HG03342 (cell line): Measurements from ENCODE around the gene CNPY1.
"Not testable (repeated sequence)": the region's sequence is repeated elsewhere in the genome, so short reads cannot be mapped to it uniquely, and the experiment has no call there.

Experiments used
- ATAC-seq: cut with Tn5 transposase; IDR thresholded peaks from one replicate; pipeline ENCODE4 v1.9.1; 2021; ENCODE audit warnings: mild to moderate bottlenecking, moderate library complexity; ENCODE audit not compliant: unreplicated experiment

CNPY1 gene

DNA sequence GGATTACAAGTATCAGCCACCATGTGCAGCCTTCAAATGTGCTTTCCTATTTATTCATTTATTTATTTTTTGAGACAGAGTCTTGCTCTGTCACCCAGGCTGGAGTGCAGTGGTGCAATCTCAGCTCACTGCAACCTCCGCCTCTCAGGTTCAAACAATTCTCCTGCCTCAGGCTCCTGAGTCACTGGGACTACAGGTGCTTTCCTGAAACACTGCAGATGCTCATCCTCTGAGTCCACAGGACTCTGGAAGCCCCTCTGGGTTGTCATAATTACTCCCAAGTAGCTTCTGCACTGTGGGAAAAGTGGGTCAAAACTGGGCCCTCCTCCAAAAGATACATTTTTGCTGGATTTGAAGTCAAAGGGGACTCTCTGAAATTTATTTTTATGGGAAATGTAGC, at the start of gene CNPY1:
CNPY1 (minus strand) TSS at position 111 of the 400 bp plus-strand sequence. CDS start 630 bp downstream, outside the sequence.
- not testable (repeated sequence) for ATAC-seq

- no peak for ATAC-seq
Measured at GRCh38 chr7:155594961-155595366, 48.6 kb upstream of the CNPY1 start.

DNA sequence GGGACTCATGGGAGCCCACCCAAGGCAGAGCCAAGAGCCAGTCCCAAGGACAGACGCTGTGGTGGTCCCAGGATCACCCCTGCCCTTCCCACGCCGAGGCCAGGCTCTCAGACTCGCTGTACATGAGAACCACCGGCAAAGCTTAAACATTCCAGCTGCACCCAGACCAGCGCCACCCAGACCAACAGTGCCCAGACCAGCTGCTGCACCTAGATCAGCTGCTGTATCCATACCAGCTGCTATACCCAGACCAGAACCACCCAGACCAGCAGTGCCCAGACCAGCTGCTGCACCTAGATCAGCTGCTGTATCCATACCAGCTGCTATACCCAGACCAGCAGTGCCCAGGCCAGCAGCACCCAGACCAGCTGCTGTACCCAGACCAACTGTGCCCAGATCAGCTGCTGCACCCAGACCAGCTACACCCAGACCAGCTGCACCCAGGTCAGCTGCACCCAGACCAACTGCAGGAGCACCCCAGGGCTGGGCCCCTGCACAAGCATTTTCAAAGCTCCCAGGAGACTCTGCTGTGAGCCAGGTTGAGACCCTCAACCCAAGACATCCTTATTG, 47.9 kb upstream of the CNPY1 start:
- ATAC-seq: no peak

DNA sequence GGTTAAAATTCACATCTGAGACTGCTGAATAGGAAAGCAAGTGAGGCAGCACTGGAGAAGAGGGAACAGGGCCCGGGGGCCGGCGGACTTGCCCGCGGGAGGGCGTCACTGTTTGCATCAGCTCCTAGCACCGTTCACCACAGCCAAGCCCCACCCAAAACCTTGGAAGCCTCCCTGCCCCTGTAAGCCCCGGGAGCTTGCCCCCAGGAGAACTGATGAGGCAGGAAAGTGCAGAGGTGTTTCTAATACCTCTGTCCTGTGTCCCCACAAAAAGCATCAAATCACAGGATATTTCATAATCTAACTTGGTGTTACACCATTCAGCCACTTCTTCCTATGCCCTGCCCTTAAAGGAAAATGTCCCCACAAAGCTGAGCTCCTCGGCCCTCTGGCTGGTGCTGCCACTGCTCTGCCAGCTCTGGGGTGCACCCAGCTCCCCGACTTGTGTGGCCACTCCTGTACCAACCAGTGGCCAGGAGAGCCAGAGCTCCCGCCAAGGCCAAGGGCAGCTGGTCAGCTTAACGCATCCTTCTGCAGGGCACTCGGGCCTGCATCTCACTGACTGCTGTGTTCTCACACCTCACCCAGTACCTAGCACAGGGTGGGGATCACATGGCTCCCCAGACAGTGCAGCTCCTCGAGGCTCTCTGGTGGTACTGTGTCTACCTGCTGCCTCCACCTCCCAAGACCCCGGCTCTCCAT, 47.3 kb upstream of the CNPY1 start:
- no peak for ATAC-seq

- ATAC-seq: no peak
Measured at GRCh38 chr7:155591055-155591775, 44.9 kb upstream of the CNPY1 start.

DNA sequence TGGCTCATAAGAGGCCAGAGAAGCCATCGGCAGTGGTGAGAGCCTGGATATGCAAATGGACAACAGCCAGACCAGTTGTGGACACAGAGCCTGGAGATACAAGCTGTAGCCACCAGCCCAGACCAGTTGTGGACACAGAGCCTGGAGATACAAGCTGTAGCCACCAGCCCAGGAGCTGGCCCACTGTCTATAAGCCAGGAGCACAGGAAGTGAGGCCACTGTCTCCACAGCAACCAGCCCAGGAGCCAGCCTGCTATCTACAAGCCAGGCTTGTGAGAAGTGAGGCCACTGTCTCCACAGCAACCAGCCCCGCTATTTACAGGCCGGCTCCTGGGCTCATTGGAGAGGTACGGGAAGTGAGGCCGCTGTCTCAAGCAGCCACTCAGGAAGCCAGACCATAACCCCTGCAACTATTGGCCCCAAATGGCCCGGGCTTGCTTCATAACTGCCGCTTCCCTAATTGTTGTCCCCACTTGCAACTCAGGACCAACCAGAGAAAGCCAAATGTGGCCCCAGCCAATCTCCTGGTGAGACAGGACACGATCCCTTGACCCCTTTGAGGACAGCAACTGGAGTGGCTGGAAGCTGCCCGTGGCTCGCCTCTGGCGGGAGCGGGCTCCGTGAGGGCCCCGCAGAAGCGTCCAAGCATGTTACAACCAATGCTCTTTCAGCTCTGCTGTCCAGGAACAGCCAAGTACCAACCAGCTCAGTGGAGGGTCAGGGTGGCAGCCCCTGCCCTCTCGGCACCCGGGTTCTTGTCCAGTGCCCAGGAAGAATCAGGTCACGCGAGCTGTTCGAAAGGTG, 44.1 kb upstream of the CNPY1 start:
- ATAC-seq: peak; percentile 73

DNA sequence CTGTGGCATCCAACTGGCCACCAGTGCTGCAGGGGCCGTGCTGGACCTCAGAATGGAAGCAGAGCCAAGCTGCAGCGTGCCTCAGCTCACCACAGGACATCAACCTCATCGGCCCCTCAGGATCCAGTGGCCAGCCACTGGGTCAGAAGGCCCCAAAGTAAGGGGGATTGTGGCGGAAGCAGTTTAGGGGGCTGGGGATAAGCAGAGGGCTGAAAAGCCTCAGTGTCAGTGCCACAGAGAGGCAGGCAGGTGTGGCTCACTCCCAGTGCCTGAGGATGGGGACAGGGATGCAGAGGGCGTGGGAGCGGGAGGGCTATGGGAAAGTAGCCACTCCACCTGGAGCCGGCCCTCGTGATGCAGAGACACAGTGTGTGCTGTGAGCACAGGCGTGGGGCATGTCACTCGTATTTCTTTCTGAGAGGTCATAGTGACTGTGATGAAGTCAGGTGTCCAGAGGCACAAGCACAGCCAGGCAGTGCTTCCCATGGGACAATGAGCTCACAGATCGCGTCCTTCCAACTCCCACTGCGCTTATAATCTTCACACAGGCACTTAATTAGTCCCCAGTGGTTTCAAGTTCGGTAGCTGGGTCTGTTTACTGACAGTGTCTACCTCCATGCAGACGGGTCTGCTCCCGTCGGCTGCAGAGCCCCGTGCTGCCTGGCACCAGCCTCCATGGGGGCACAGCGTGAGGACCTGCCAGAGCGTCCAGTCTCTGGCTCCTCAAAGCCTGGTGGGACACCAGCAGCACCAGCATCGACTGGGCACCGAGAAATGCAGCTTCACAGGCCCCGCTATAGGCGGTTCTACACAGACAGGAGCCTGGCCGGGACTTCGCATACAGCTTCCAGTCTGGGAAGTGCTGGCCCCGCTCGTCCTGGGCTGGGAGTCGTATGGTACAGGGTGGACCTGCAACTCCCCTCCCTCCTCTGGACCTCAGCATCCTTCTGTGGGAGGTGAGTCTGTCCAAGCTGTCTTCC, 42.9 kb upstream of the CNPY1 start:
- ATAC-seq: no peak

- ATAC-seq: no peak
Measured at GRCh38 chr7:155588468-155588998, 42.2 kb upstream of the CNPY1 start.

GRCh38 chr7:155587486-155587885, 41.1 kb upstream of the CNPY1 start:
- ATAC-seq: no peak

DNA sequence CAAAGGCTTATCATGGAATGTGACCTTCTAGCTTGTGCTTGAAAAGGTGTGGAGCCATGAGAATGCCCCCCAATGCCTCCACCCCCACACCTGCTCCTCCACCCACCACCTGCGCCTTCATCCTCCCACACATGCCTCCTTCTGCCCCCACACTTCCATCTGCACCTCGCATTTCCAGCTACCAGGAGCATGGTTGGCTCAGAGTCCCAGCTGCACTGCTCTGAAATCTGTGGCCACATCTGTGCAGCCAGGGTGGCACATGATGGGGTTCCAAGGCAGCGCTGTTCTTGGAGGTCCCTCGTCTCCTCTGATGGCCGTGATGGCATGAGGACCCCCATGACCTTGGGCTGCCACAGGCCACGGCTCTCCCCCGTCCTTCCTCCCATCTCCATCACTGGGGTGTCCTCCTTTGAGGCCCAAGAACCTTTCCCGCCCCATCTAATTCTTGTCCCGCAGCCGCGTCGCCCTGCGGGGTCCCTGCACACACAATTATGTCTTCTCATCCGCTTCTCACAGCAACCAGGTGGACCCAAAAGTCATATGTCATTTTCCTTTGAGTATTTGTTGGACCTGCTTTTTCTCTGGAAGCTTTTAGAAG, 40.6 kb upstream of the CNPY1 start:
- ATAC-seq: no peak

DNA sequence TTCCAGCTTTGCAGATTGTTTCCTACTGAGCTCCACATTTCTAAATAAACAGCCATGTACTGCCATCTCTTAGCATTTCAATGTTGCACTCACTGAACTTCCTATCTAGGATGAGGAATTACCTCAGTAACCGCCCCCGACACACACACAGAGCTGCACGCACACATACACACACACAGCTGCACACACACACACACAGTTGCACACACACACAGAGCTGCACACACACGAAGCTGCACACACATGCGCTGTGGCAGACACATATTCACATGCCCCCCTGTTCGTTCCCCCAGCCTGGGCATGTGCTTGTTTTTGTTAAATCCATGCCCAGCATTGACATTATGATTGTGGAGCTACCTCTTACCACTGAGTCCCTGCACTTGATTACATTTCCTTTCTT, 39.6 kb upstream of the CNPY1 start:
- ATAC-seq: no peak

GRCh38 chr7:155585532-155585895, 39.2 kb upstream of the CNPY1 start:
- no peak for ATAC-seq

DNA sequence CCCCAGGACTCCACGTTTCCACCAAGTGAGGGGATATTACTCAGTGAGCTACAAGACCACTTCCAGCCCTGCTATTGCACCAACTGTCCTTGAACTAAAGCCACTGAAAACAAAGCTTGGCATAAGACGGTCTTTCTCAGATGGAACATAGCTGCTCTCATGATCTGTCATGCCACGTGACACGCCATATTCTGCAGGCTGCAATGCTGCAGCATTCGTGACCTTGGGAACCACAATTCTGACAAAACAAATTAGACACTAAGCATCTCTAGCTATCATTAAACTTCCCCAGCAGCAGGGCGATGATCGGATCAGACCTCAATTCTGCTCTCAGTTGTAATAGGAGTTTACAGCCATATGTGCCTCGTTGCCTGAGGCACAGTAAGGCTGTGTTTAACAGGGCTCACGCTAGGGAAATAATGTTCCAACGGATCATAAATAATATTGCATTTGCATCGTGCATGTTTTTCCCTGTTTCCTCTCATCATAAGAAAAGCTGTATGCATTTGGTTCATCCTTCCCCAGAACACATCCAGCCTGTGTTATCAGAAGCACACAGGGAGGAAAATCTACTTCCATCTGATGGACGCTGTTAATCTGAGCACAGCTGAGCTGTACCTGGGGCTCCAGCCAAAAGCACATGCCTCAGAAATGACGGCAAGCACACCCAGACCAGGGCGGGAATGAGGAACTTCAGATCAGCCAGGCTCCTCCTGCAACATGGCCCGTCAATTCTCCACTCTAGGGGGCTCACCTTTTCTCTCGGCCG, 38.6 kb upstream of the CNPY1 start:
- no peak for ATAC-seq

DNA sequence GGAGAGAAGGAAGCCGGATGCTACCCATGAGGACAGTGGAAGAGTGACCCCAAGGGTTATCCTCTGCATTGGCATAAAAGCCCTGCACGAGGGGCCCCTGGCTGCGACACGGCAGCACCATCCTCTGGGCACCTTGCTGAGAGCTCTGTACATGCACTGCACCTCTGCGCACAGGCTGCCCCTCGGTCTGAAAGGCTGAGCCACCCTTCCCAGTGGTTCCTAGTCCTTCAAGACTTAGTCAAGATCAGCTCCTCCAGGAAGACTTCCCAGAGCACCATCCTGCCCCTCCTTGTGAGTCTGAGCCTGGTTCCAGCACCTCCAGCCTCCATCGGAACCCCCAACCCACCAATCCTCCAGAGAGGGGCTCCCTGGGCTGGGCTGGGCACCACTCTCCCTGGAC, 37.9 kb upstream of the CNPY1 start:
- no peak for ATAC-seq

GRCh38 chr7:155583636-155584035, 37.3 kb upstream of the CNPY1 start:
- no peak for ATAC-seq

GRCh38 chr7:155581954-155582353, 35.6 kb upstream of the CNPY1 start:
- no peak for ATAC-seq

DNA sequence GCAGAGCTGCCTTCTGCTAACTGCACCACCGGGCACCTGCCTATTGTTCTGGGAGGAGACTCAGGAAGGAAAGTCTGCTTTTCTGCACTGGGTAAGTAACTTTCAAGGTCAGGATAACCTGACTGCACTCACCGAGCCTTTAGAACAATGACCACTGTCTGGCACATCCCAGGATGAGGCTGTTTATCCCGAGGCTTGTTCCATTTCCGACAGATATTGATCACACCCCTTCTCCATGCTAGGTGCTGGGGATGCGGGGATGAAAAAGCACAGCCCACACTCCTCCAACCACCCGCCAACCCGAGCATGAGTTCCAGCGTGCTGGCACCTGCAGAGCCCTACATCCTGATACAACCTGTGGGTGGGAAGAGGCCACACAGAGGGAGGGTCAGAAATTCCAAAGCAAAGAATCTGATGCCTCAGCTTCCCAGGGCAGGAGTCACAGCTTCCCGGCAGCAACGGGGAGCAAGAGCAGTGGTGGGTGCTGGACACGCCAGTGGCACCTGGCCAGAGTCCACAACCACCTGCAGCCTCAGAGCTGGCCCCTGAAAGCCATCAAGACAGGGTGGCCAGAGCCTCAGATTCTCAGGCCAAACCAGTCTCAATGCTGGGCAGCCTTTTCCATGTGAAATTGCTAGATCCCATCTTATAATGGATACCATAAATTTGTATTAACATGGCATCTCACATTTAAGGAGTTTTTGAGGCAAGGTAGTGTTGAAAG, 34.9 kb upstream of the CNPY1 start:
- no peak for ATAC-seq

GRCh38 chr7:155580367-155580766, 34.0 kb upstream of the CNPY1 start:
- ATAC-seq: no peak
